Activated CD4-positive, alpha-beta memory T cell treated with anti-CD3 and anti-CD28 coated beads for 36 hours (primary cell): ENCODE data around the gene TEX261. TPM values are rescaled to one million over a fixed set of nuclear protein-coding genes. Genes with fewer than 3 reads are reported as not detected.

Experiments
- CTCF ChIA-PET: fragments of 350-600 bp; sonication (Branson Sonifier 250); formaldehyde crosslinking; loops from one replicate; lab custom pipeline; 2021; ENCODE audit warnings: antibody characterized with exemption, inconsistent platforms; lab: Charles Lee
- POLR2A ChIA-PET: fragments of 350-600 bp; sonication (Branson Sonifier 250); formaldehyde crosslinking; loops from one replicate; lab custom pipeline; 2021; ENCODE audit warnings: antibody characterized with exemption; lab: Charles Lee
- DNase-seq: peaks from one replicate; pipeline ENCODE4 v3.0.0-alpha.2; 2020
- H3K27ac Mint-ChIP-seq: one replicate; pipeline ENCODE4 v1.8.0; 2021; ENCODE audit warnings: mixed read lengths
- H3K27me3 Mint-ChIP-seq: one replicate; pipeline ENCODE4 v1.8.0; 2021; ENCODE audit warnings: mixed read lengths
- H3K36me3 Mint-ChIP-seq: one replicate; pipeline ENCODE4 v1.8.0; 2021; ENCODE audit warnings: mixed read lengths
- H3K4me1 Mint-ChIP-seq: one replicate; pipeline ENCODE4 v1.8.0; 2021; ENCODE audit warnings: low read depth, mixed read lengths
- H3K4me3 Mint-ChIP-seq: one replicate; pipeline ENCODE4 v1.8.0; 2021; ENCODE audit warnings: mild to moderate bottlenecking, mixed read lengths
- H3K9me3 Mint-ChIP-seq: one replicate; pipeline ENCODE4 v1.8.0; 2021; ENCODE audit warnings: mixed read lengths
- intact Hi-C: fragments of 100-400 bp; cut with micrococcal nuclease; formaldehyde crosslinking; loops from one replicate; pipeline ENCODE4 v1.15.1; 2023
- total RNA-seq, 2 experiments: library from RNA; stranded (reverse); gene quantifications; one replicate each; pipeline ENCODE4 v1.2.3, GENCODE V29; 2021

The TEX261 gene
- total RNA-seq, 2 experiments from 2014 or later = 29.0 to 29.9 TPM

DNA sequence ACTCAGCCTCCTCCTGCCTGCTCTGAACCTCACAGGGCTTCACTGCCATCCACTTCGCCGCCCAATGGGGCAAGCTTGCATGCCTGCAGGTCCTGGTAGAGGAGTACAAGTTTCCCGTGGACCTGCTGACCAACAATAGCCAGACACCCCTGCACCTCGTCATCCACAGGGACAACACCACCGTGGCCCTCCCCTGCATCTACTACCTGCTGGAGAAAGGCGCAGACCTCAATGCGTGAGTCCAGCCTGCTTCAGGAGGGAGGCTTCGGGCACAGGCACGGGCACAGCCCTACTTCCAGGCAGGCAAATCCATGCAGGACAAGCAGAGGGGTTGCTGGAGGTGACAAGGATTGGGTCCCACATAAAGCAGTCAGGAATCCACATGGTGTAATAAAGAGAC lies 15.0 kb downstream of the TEX261 start:
- Mint-ChIP-seq H3K27ac (no peak overlapping the region), H3K4me1 (peaks cover 17% of the 10 kb centered on the region), H3K36me3 (no peaks in the 10 kb centered on the region), H3K9me3 (no peaks in the 10 kb centered on the region), H3K27me3 (no peaks in the 10 kb centered on the region), H3K4me3 (no peak overlapping the region)
- intact Hi-C loops = loop anchor here (10.0 kb wide), 1 partner anchor 685 kb away; the partner anchor contains the start of gene SNRPG
- DNase-seq = peak; percentile 4
- ChIA-PET CTCF (interaction anchor here (0.6 to 2.4 kb wide), 3 partner anchors 15 to 22 kb away, joined by 4 to 15 read pairs (median 7); no protein-coding TSS in a partner anchor), POLR2A (no interaction called here)

DNA sequence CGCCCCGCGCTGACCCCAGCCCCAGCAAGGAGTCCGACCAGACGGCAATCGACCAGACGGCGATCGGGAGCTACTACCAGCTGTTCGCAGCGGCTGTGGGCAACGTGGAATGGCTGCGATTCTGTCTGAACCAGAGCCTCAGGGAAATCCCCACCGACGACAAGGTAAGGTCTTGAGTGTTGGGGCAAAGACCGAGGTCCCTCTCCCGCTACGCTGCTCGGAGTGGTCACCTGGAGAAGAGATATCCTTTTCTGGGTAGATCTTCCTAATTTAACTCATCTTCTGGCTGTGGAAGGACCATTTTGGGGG lies 15.5 kb downstream of the TEX261 start:
- Mint-ChIP-seq H3K27me3 (no peaks in the 10 kb centered on the region), H3K9me3 (no peaks in the 10 kb centered on the region), H3K36me3 (no peaks in the 10 kb centered on the region), H3K27ac (no peak overlapping the region), H3K4me3 (no peak overlapping the region), H3K4me1 (peaks cover 13% of the 10 kb centered on the region)
- ChIA-PET POLR2A (no interaction called here), CTCF (interaction anchor here (0.6 to 2.4 kb wide), 2 partner anchors 14 to 18 kb away, joined by 4 to 15 read pairs; no protein-coding TSS in a partner anchor)
- intact Hi-C loops = no loop called here
- no peak for DNase-seq

DNA sequence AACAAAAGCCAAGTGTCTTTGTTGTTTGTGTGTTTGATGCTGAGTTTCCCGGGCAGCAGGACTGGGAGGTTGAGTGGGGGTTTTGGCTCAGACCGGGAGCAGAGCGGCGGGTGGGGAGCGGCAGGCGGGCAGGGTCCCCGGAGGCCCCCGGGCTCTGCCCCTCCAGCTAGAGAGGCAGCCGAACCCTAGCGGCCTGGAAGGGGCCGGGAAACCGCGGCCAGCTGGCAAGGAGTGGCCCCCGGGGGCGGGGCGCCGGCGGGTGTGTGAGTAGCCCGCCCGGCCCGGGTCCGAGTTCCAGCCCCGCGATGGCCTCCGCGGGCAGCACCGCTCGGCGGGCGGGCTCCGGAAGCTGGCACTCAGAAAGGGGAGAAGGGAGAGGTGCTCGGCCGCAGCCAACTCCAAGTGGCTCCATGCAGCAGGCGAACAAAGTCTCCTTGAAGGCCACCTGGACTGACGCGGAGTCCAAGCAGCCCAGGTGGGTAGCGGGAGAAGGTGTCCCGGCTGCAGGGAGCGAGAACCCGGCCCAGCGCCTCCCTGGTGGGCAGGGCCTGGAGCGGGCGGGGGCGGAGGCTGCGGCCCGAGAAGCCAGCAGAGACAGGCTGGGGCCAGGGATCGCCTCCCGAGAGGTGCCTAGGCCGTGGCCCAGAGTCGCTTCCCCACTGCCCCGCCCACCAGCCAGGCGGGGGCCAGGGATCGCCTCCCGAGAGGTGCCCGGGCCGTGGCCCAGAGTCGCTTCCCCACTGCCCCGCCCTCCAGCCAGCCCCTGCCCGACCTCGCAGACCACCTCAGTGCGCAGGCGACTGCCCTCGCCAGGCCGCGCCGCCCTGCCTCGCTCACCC lies 16.1 kb downstream of the TEX261 start, which contains the start of gene ANKRD53:
Gene ANKRD53 (plus strand): TSS at position 290 of the 839 bp plus-strand sequence. CDS start 16 bp downstream, at position 306.
- H3K27me3 Mint-ChIP-seq = no peaks in the 10 kb centered on the region
- peak within 1 kb of the TSS; percentile 64 for H3K4me3 Mint-ChIP-seq
- ChIA-PET POLR2A (interaction anchor here (1.2 kb wide), 1 partner anchor 13 kb away, joined by 4 read pairs; no protein-coding TSS in a partner anchor), CTCF (interaction anchor here (0.6 to 2.4 kb wide), 6 partner anchors 8 to 93 kb away, joined by 3 to 15 read pairs (median 5); no protein-coding TSS in a partner anchor)
- peaks cover 13% of the 10 kb centered on the region for H3K4me1 Mint-ChIP-seq
- H3K9me3 Mint-ChIP-seq = no peaks in the 10 kb centered on the region
- peak within 1 kb of the TSS; percentile 59 for H3K27ac Mint-ChIP-seq
- intact Hi-C loops = no loop called here
- DNase-seq = peak; percentile 25
- no peaks in the 10 kb centered on the region for H3K36me3 Mint-ChIP-seq

DNA sequence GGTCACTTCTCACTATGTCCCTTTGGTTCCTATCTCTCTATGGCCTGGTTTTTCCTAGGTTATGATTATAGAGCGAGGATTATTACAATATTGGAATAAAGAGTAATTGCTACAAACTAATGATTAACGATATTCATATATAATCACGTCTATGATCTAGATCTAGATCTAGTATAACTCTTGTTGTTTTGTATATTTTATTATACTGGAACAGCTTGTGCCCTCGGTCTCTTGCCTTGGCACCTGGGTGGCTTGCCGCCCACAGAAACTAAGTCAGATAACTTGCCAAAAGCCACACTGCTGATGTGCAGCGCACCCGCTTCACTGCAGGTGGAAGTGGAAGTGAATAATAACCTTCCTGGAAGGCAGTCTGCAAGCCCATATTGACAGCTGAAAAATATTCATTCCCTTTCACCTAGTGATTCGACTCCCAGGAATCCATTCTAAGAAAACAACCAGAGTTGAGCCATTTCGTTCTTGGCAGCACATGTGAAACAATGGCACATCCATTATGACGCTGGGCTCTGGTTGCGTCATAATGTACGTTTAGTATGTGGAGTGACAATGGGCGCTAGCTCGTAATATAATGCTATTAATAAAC lies 17.0 kb downstream of the TEX261 start:
- POLR2A ChIA-PET = interaction anchor here (1.2 kb wide), 1 partner anchor 12 kb away, joined by 4 read pairs; no protein-coding TSS in a partner anchor
- DNase-seq = peak; percentile 66
- no peaks in the 10 kb centered on the region for H3K27me3 Mint-ChIP-seq
- CTCF ChIA-PET = interaction anchor here (0.7 to 2.4 kb wide), 5 partner anchors 9 to 94 kb away, joined by 3 to 15 read pairs (median 6); no protein-coding TSS in a partner anchor
- no peaks in the 10 kb centered on the region for H3K9me3 Mint-ChIP-seq
- intact Hi-C loops = loop anchor here (1.0 kb wide), 2 partner anchors 12 to 18 kb away; no protein-coding TSS in a partner anchor
- no peaks in the 10 kb centered on the region for H3K36me3 Mint-ChIP-seq
- peak overlapping the region; percentile 64 for H3K4me3 Mint-ChIP-seq
- H3K27ac Mint-ChIP-seq = peak overlapping the region; percentile 59
- peaks cover 13% of the 10 kb centered on the region for H3K4me1 Mint-ChIP-seq

DNA sequence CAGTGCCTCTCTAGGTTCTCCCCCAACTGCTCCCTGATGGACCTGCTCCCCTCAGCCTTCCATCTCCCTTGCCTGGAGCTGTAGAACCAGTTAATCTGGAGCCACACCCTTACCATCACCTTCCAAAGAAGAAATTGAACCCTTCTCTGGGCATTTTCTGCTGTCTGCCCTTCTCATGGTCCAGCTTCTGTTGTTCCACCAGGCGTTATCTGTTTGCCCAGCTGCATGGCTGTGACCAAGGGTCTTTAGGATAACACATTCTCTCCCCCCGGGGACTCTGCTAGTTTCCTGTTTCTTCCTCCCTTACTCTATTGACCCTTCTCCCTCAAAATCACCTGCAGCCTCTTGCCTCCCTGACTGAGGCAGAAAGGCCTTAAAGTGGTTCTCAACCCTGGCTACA lies 19.4 kb downstream of the TEX261 start:
- no peaks in the 10 kb centered on the region for H3K36me3 Mint-ChIP-seq
- H3K27me3 Mint-ChIP-seq = no peaks in the 10 kb centered on the region
- no peak overlapping the region for H3K27ac Mint-ChIP-seq
- no peaks in the 10 kb centered on the region for H3K9me3 Mint-ChIP-seq
- ChIA-PET CTCF (interaction anchor here (1.3 to 2.6 kb wide), 3 partner anchors 10 to 26 kb away, joined by 10 to 17 read pairs (median 10); no protein-coding TSS in a partner anchor), POLR2A (no interaction called here)
- no peak overlapping the region for H3K4me3 Mint-ChIP-seq
- intact Hi-C loops = no loop called here
- no peak for DNase-seq
- H3K4me1 Mint-ChIP-seq = peaks cover 13% of the 10 kb centered on the region

DNA sequence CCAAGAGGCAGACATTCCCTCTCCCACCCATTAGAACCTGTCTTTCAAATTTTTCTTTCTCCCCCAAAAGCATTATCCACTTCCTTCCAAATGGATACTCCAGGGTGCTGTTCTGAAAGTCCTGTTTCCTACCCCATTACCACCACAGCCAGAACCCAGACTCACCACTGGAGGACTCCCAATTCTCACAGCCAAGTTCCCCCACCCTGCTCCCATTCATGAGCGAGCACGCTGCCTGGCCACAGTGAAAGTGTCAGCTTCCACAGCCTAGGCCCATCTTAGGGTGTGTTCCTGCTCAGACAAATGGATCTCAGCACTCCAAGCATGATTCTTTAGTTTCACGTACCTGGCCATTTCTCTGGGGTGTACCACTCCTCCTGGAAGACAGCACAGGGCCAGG lies 20.1 kb downstream of the TEX261 start:
- no peaks in the 10 kb centered on the region for H3K36me3 Mint-ChIP-seq
- H3K27me3 Mint-ChIP-seq = no peaks in the 10 kb centered on the region
- ChIA-PET CTCF (interaction anchor here (1.3 to 2.6 kb wide), 3 partner anchors 10 to 27 kb away, joined by 10 to 17 read pairs (median 10); no protein-coding TSS in a partner anchor), POLR2A (interaction anchor here (1.0 kb wide), 1 partner anchor 9 kb away, joined by 4 read pairs; no protein-coding TSS in a partner anchor)
- no peak overlapping the region for H3K27ac Mint-ChIP-seq
- H3K9me3 Mint-ChIP-seq = no peaks in the 10 kb centered on the region
- H3K4me1 Mint-ChIP-seq = peaks cover 13% of the 10 kb centered on the region
- H3K4me3 Mint-ChIP-seq = no peak overlapping the region
- DNase-seq = no peak
- intact Hi-C loops = no loop called here

DNA sequence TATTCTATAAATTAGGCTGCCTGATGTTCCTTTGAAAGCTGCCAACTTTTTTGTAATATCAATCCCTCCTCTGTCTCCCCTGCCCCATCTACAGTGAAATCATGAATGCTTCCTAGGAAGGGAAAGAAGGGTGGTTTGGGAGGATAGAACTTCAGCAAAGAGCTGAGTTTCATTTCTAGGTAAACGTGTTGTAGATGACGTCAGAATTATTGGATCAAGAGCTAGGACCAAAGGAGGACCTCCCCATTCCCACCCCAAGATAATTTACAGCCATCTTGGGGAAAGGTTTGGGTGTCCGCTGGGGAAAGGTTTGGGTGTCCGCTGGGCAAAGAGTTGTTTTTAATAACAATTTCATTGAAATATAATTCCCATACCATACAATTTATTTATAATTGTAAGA lies 27.5 kb downstream of the TEX261 start:
- POLR2A ChIA-PET = no interaction called here

DNA sequence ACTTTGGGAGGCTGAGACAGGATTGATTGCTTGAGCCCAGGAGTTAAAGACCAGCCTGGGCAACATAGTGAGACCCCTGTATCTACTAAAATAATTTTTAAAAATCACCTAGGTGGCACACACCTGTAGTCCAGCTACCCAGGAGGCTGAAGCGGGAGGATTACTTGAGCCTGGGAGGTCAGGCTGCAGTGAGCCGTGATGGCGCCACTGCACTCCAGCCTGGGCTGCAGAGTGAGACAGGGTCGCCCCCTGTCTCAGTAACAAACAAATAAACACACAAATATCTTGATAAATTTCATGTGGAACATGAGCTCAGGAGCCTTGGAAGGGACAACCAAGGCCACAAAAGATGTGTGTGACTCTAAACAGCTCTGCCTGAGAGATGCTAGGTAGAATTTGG lies 28.0 kb downstream of the TEX261 start:
- DNase-seq = no peak
- Mint-ChIP-seq H3K27ac (no peak overlapping the region), H3K36me3 (no peaks in the 10 kb centered on the region), H3K4me3 (no peak overlapping the region), H3K27me3 (peaks cover 16% of the 10 kb centered on the region), H3K4me1 (peaks cover 3% of the 10 kb centered on the region), H3K9me3 (no peaks in the 10 kb centered on the region)
- intact Hi-C loops = no loop called here
- ChIA-PET POLR2A (no interaction called here), CTCF (interaction anchor here (0.9 to 5.1 kb wide), 10 partner anchors 8 to 178 kb away, joined by 3 to 64 read pairs (median 10); partner anchors contain the start of gene ANKRD53)

More for the DNA sequence above, 27.5 kb downstream of the TEX261 start:
- intact Hi-C loops = no loop called here
- H3K27ac Mint-ChIP-seq = no peak overlapping the region
- no peaks in the 10 kb centered on the region for H3K36me3 Mint-ChIP-seq
- peaks cover 16% of the 10 kb centered on the region for H3K27me3 Mint-ChIP-seq
- peaks cover 3% of the 10 kb centered on the region for H3K4me1 Mint-ChIP-seq
- H3K9me3 Mint-ChIP-seq = no peaks in the 10 kb centered on the region
- H3K4me3 Mint-ChIP-seq = no peak overlapping the region
- CTCF ChIA-PET = interaction anchor here (0.9 to 5.1 kb wide), 8 partner anchors 9 to 178 kb away, joined by 3 to 64 read pairs (median 3); no protein-coding TSS in a partner anchor
- no peak for DNase-seq

DNA sequence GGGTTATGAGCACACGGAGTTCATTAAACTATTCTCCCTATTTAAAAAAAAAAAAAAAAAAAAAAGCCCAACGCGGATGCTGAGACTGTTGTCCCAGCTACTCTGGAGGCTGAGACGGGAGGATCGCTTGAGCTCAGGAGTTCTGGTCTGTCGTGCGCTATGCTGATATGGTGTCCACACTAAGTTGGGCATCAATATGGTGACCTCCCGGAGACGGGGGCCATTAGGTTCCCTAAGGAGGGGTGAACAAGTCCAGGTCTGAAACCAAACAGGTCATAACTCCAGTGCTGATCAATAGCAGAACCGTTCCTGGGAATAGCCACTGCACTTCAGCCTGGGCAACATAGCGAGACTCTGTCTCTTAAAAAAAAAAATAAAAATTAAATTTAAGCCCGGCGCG lies 29.2 kb downstream of the TEX261 start:
- peaks cover 16% of the 10 kb centered on the region for H3K27me3 Mint-ChIP-seq
- H3K9me3 Mint-ChIP-seq = no peaks in the 10 kb centered on the region
- ChIA-PET POLR2A (interaction anchor here (1.2 kb wide), 1 partner anchor 13 kb away, joined by 4 read pairs; the partner anchor contains the start of gene ANKRD53), CTCF (interaction anchor here (0.7 to 5.1 kb wide), 8 partner anchors 9 to 36 kb away, joined by 3 to 64 read pairs (median 16); partner anchors contain the start of gene ANKRD53)
- H3K27ac Mint-ChIP-seq = no peak overlapping the region
- H3K4me3 Mint-ChIP-seq = peak overlapping the region; percentile 76
- DNase-seq = no peak
- intact Hi-C loops = loop anchor here (1.0 to 2.0 kb wide), 4 partner anchors 12 to 36 kb away; no protein-coding TSS in a partner anchor
- H3K4me1 Mint-ChIP-seq = peaks cover 3% of the 10 kb centered on the region
- H3K36me3 Mint-ChIP-seq = no peaks in the 10 kb centered on the region

DNA sequence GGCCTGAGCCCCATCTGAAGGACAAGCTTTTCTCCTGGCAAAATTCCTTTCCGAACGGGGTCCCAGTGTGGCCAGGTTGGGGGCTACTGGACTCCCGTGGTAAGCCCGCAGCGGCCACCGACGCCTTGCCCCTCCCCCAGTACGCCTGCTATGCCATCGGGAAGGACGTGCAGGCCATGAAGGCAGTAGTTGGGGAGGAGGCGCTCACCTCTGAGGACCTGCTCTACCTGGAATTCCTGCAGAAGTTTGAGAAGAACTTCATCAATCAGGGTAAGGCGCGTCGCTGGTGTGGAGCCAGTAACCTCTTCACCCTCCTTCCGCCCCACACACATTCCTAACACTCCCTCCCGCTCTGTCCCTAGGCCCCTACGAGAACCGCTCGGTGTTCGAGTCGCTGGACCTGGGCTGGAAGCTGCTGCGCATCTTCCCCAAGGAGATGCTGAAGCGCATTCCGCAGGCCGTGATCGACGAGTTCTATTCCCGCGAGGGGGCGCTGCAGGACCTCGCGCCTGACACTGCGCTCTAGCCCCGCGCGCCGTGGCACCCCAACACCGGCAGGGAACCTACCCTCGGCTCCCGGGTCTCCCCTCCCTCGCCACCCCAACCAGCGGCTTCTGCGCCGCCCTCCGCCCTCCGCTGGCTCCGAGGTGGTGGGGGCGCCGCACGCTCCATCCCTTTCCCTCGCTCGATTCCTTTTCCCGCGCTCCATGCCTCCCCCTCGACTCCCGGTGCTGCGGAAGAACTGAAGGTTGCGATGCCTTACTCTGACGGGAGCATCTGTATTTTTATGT lies 29.9 kb downstream of the TEX261 start:
- intact Hi-C loops = loop anchor here (1.0 to 2.0 kb wide), 4 partner anchors 13 to 37 kb away; no protein-coding TSS in a partner anchor
- Mint-ChIP-seq H3K36me3 (no peaks in the 10 kb centered on the region), H3K27me3 (peaks cover 16% of the 10 kb centered on the region), H3K9me3 (no peaks in the 10 kb centered on the region), H3K4me1 (peaks cover 3% of the 10 kb centered on the region), H3K4me3 (peak overlapping the region; percentile 76), H3K27ac (no peak overlapping the region)
- DNase-seq = peak; percentile 87
- CTCF ChIA-PET = interaction anchor here (0.6 to 5.1 kb wide), 11 partner anchors 8 to 1938 kb away, joined by 3 to 64 read pairs (median 6); partner anchors contain the start of gene ANKRD53
- POLR2A ChIA-PET = interaction anchor here (1.2 kb wide), 1 partner anchor 13 kb away, joined by 4 read pairs; the partner anchor contains the start of gene ANKRD53
